Subcutaneous abdominal adipose tissue (tissue), 5 donors: Measurements from ENCODE around the gene SHANK2.

Experiments
- H3K27ac ChIP-seq: one replicate; pipeline ENCODE4 v1.7.0; 2013; ENCODE audit warnings: low read depth, mild to moderate bottlenecking, inconsistent platforms, low read length, moderate library complexity
- H3K27me3 ChIP-seq, 5 donors: one replicate each; pipeline ENCODE4 v1.7.0; 2013; ENCODE audit warnings: low read length in 5 of 5, inconsistent platforms in 1 of 5; ENCODE audit not compliant: control insufficient read depth in 5 of 5, insufficient read depth in 4 of 5
- H3K36me3 ChIP-seq, 5 donors: one replicate each; pipeline ENCODE4 v1.7.0; 2013; ENCODE audit warnings: low read length in 5 of 5; ENCODE audit not compliant: control insufficient read depth in 5 of 5, insufficient read depth in 5 of 5
- H3K4me1 ChIP-seq, 5 donors: one replicate each; pipeline ENCODE4 v1.7.0; 2013; ENCODE audit warnings: low read length in 5 of 5, mild to moderate bottlenecking in 3 of 5, moderate library complexity in 1 of 5; ENCODE audit not compliant: control insufficient read depth in 5 of 5, insufficient read depth in 5 of 5
- H3K4me3 ChIP-seq, 5 donors: one replicate each; pipeline ENCODE4 v1.7.0; 2013; ENCODE audit warnings: low read length in 5 of 5, low read depth in 1 of 5
- H3K9ac ChIP-seq, 5 donors: one replicate each; pipeline ENCODE4 v1.7.0; 2013; ENCODE audit warnings: low read length in 5 of 5, mild to moderate bottlenecking in 4 of 5, moderate library complexity in 3 of 5
- H3K9me3 ChIP-seq, 5 donors: one replicate each; pipeline ENCODE4 v1.7.0; 2013; ENCODE audit warnings: low read length in 5 of 5; ENCODE audit not compliant: control insufficient read depth in 5 of 5
- donor health status: healthy.
- donor health status: healthy.
- donor health status: healthy.
- donor health status: healthy.
- donor health status: healthy.

Gene SHANK2

DNA sequence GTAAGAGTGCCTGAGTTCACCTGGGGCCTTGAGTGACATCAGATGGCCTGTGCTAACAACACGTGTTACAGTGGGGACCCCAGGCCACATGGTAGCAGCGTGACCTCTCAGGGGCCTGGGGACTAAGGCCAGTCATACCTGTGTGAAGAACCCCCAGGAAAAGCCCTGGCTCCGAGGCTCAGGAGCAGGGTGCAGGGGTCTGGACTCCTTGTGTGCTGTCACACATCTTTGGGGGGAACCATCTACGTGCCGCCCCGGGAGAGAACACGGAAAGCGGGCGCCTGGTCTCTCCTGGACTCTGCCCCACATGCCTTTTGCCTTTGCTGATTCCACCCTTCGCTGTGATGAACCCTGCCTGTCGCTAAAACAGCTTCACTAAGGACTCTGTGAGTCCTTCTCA lies 48.7 kb downstream of the SHANK2 start:
- peaks cover 0 to 8% (median 5%) of the 10 kb centered on the region in 5 donors for H3K4me1 ChIP-seq
- no peak overlapping the region for H3K27ac ChIP-seq
- H3K27me3 ChIP-seq = peaks cover 4 to 20% (median 6%) of the 10 kb centered on the region in 5 donors
- H3K4me3 ChIP-seq = no peak overlapping the region
- H3K9ac ChIP-seq = no peak overlapping the region
- H3K36me3 ChIP-seq = no peaks in the 10 kb centered on the region
- H3K9me3 ChIP-seq = peaks cover 0 to 5% (median 0%) of the 10 kb centered on the region in 5 donors

DNA sequence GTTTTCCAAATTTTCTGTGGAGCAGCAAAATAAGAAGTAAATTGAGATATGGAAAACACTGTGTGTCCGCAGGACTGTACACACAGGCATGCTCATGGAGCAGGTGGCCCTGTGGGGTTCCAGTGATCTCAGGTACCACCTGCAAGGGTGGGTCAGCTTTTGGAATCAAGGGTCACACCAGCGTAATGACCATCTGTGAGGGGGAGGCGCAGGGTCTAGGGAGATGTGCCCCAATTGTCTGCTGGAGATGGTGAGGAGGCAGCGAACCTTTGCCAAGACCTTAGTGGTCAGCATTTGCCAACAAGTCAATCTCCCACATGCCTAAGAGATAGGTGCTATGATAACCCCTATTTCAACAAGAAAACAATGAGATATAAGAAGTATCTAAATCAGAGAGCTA lies 49.4 kb downstream of the SHANK2 start:
- Histone ChIP-seq H3K27me3 (peaks cover 4 to 20% (median 6%) of the 10 kb centered on the region in 5 donors), H3K9me3 (no peaks in the 10 kb centered on the region), H3K4me1 (peaks cover 0 to 8% (median 5%) of the 10 kb centered on the region in 5 donors), H3K9ac (no peak overlapping the region), H3K36me3 (no peaks in the 10 kb centered on the region), H3K4me3 (no peak overlapping the region), H3K27ac (no peak overlapping the region)

DNA sequence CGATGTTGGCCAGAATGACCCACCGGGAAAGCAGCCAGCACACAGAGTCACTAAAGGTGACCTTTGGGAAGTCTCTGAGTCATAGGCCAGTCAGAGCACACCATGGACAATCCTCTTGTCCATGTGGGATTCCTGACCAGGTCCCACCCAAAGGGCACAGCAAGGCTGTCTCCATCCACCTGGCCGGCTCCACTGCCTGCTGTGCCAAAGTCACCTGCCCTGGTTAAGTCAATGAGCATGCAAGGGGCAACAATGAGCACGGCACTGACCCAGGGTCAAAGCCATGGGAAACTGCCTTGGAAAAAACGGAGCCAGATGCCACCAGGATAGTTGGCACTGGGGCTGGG lies 49.8 kb downstream of the SHANK2 start:
- Histone ChIP-seq H3K4me3 (no peak overlapping the region), H3K4me1 (peaks cover 0 to 8% (median 5%) of the 10 kb centered on the region in 5 donors), H3K36me3 (no peaks in the 10 kb centered on the region), H3K9ac (no peak overlapping the region), H3K27me3 (peaks cover 4 to 20% (median 6%) of the 10 kb centered on the region in 5 donors), H3K9me3 (no peaks in the 10 kb centered on the region), H3K27ac (no peak overlapping the region)
